CD8-positive, alpha-beta memory T cell (primary cell): ENCODE results near the gene CCDC97. TPM values are rescaled to one million over a fixed set of nuclear protein-coding genes. Genes with fewer than 3 reads are reported as not detected.

Experiments
- CTCF ChIA-PET: fragments of 350-600 bp; sonication (Branson Sonifier 250); formaldehyde crosslinking; loops from one replicate; lab custom pipeline; 2021; ENCODE audit warnings: antibody characterized with exemption; lab: Charles Lee
- POLR2A ChIA-PET: fragments of 350-600 bp; sonication (Branson Sonifier 250); formaldehyde crosslinking; loops from one replicate; lab custom pipeline; 2021; ENCODE audit warnings: antibody characterized with exemption; lab: Charles Lee
- DNase-seq, 5 donors: peaks; one replicate each; pipeline versions ENCODE4 v3.0.0 to v3.0.0-alpha.2; 2020 to 2022; ENCODE audit warnings: mixed read lengths in 1 of 5
- H3K27ac ChIP-seq: one replicate; pipeline ENCODE4 v1.7.0; 2013; ENCODE audit warnings: low read depth, mild to moderate bottlenecking, low read length, moderate library complexity
- H3K27me3 ChIP-seq: 2 replicates; pipeline ENCODE4 v1.7.0; 2013; ENCODE audit warnings: low read length, mild to moderate bottlenecking; ENCODE audit not compliant: insufficient read depth, poor library complexity, severe bottlenecking
- H3K36me3 ChIP-seq: 2 replicates; pipeline ENCODE4 v1.7.0; 2013; ENCODE audit warnings: mild to moderate bottlenecking, low read length, moderate library complexity; ENCODE audit not compliant: insufficient read depth
- H3K4me1 ChIP-seq: 2 replicates; pipeline ENCODE4 v1.7.0; 2013; ENCODE audit warnings: mild to moderate bottlenecking, low read length, moderate library complexity; ENCODE audit not compliant: insufficient read depth
- H3K4me3 ChIP-seq: 2 replicates; pipeline ENCODE4 v1.7.0; 2013; ENCODE audit warnings: mild to moderate bottlenecking, low read length
- H3K9me3 ChIP-seq: 2 replicates; pipeline ENCODE4 v1.7.0; 2013; ENCODE audit warnings: mild to moderate bottlenecking, low read length
- H3K27ac Mint-ChIP-seq, 8 donors: one replicate each; pipeline ENCODE4 v1.8.0; 2020 to 2021; ENCODE audit warnings: mixed read lengths in 8 of 8, mild to moderate bottlenecking in 6 of 8, inconsistent platforms in 3 of 8, moderate library complexity in 3 of 8
- H3K27me3 Mint-ChIP-seq, 2 donors: one replicate each; pipeline ENCODE4 v1.8.0; 2020 to 2021; ENCODE audit warnings: mixed read lengths in 2 of 2, mild to moderate bottlenecking in 1 of 2, moderate library complexity in 1 of 2
- H3K36me3 Mint-ChIP-seq, 3 donors: one replicate each; pipeline ENCODE4 v1.8.0; 2020 to 2021; ENCODE audit warnings: mixed read lengths in 3 of 3, inconsistent platforms in 1 of 3, mild to moderate bottlenecking in 1 of 3
- H3K4me1 Mint-ChIP-seq, 3 donors: one replicate each; pipeline ENCODE4 v1.8.0; 2020 to 2021; ENCODE audit warnings: mixed read lengths in 3 of 3, inconsistent platforms in 1 of 3, mild to moderate bottlenecking in 1 of 3
- H3K4me3 Mint-ChIP-seq, 7 donors: one replicate each; pipeline ENCODE4 v1.8.0; 2020 to 2021; ENCODE audit warnings: mixed read lengths in 7 of 7, mild to moderate bottlenecking in 6 of 7, moderate library complexity in 4 of 7, inconsistent platforms in 2 of 7
- H3K9me3 Mint-ChIP-seq, 5 donors: one replicate each; pipeline ENCODE4 v1.8.0; 2020 to 2022; ENCODE audit warnings: mixed read lengths in 5 of 5, mild to moderate bottlenecking in 3 of 5, moderate library complexity in 2 of 5, inconsistent platforms in 1 of 5
- polyA plus RNA-seq: library from polyadenylated mRNA; unstranded; fragments of 300-500 nt; fragmentation: Illumina TruSeq; gene quantifications from one replicate; pipeline ENCODE4 v1.2.3, GENCODE V29; 2021
- total RNA-seq, 2 experiments: library from RNA; stranded (reverse); gene quantifications; one replicate each; pipeline ENCODE4 v1.2.3, GENCODE V29; 2021

Gene CCDC97
- total and polyA plus RNA-seq, 3 experiments from 2014 or later, result 29.7 to 32.1 (median 31.7) TPM

DNA sequence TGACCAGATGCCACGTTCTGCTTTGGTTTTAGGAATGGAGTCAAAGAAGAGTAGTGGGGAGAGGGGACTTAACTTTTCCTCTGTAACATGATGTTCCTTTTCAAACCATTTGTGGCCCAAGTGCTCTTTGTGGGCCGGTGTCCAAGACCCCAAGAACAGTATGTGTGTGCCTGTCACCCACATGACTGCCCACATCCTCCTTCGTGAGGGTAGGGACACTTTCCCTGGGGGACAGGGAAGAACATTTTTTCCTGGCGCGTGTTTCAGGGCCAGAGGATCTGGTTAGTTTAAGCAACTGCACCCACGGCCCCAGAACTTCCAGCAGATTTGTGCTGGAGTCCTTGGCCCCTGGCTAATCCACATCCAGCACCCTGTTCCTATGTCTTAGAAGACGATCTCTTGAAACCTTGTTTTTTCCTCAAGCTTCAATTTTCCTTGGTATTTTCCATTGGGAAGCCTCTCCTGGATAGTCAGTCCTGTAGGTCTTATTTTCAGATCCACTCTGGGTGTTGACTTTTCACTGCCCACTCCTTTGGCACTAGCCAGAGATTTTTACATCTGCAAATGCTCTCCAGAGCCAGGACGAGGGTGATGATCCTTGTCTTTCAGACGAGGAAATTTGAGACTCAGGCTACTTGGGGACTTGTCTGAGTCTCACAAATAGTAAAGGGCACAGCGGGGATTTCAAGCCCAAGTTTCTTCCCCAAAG lies 10.8 kb upstream of the CCDC97 start:
- no peaks in the 10 kb centered on the region for H3K9me3 Mint-ChIP-seq
- H3K27me3 ChIP-seq, result no peaks in the 10 kb centered on the region
- peak overlapping the region; percentile 96 to 100 (median 98) for H3K27ac Mint-ChIP-seq
- H3K36me3 Mint-ChIP-seq, result peaks cover 18 to 97% (median 52%) of the 10 kb centered on the region in 3 donors
- H3K9me3 ChIP-seq, result no peaks in the 10 kb centered on the region
- H3K36me3 ChIP-seq, result peaks cover 51% of the 10 kb centered on the region
- H3K4me1 Mint-ChIP-seq, result peaks cover 86 to 100% (median 98%) of the 10 kb centered on the region in 3 donors
- no peak overlapping the region for H3K4me3 ChIP-seq
- peak overlapping the region; percentile 68 for H3K27ac ChIP-seq
- no peaks in the 10 kb centered on the region for H3K27me3 Mint-ChIP-seq
- H3K4me3 Mint-ChIP-seq, result peak overlapping the region; percentile 31 to 72 (median 66)
- peak in 1 of 5 donors; percentile 7 for DNase-seq
- peaks cover 85% of the 10 kb centered on the region for H3K4me1 ChIP-seq
- CTCF ChIA-PET, result interaction anchor here (1.3 to 4.0 kb wide), 3 partner anchors 9 to 95 kb away, joined by 4 to 24 read pairs (median 10); partner anchors contain the start of gene HNRNPUL1
- POLR2A ChIA-PET, result interaction anchor here (1.0 to 3.2 kb wide), 2 partner anchors 35 to 256 kb away, joined by 3 to 16 read pairs; partner anchors contain the start of gene HNRNPUL1

DNA sequence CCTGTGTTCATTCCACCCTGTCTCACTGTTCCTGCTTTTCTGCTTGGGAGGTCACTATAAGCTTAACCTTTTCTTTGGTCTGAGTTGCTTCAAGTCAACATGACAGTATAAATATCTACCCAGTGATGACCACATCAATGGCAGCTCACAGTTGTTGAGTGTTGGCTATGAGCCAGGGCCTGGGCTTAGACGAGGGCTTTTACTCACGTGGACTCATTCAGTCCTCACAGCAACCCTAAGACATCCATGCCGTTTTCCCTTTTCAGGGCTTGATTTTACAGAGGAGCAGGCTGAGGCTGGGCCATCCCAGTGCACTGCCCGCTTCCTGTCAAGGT lies 10.2 kb upstream of the CCDC97 start:
- peak in 4 of 5 donors; percentile 45 to 81 (median 61) for DNase-seq
- no peak overlapping the region for H3K27ac ChIP-seq
- no peak overlapping the region for H3K4me3 ChIP-seq
- Mint-ChIP-seq H3K4me3 (peak overlapping the region; percentile 31 to 72 (median 66)), H3K27me3 (no peaks in the 10 kb centered on the region), H3K9me3 (no peaks in the 10 kb centered on the region), H3K36me3 (peaks cover 15 to 97% (median 49%) of the 10 kb centered on the region in 3 donors), H3K27ac (peak overlapping the region; percentile 96 to 100 (median 98)), H3K4me1 (peaks cover 91 to 100% (median 99%) of the 10 kb centered on the region in 3 donors)
- POLR2A ChIA-PET, result interaction anchor here (1.0 to 3.2 kb wide), 2 partner anchors 36 to 255 kb away, joined by 3 to 16 read pairs; partner anchors contain the start of gene HNRNPUL1
- H3K36me3 ChIP-seq, result peaks cover 51% of the 10 kb centered on the region
- H3K9me3 ChIP-seq, result no peaks in the 10 kb centered on the region
- H3K27me3 ChIP-seq, result no peaks in the 10 kb centered on the region
- H3K4me1 ChIP-seq, result peaks cover 90% of the 10 kb centered on the region
- CTCF ChIA-PET, result interaction anchor here (1.3 to 4.0 kb wide), 3 partner anchors 8 to 96 kb away, joined by 4 to 24 read pairs (median 10); partner anchors contain the start of gene HNRNPUL1

DNA sequence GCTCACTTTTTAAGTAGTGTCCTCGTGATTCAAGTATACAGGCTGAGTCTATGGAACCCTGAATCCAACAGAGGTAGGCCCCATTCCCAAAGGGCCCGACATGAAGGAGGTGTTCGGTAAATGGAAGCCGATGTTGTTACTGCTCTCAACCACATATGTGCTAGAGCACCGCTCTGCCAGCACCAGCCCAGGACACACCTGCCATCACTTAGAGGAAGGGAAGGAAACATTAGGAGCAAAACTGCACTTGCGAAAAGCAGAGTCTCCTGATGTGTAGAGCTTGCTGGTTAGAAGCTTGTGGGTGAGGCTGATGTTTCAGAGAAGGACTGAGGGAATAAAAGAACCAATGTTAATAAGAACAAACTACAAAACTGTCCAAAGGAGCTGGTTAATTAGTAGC lies 9.4 kb upstream of the CCDC97 start:
- peak overlapping the region in 4 of 7 donors; percentile 12 to 60 (median 44) for H3K4me3 Mint-ChIP-seq
- H3K27me3 ChIP-seq, result no peaks in the 10 kb centered on the region
- CTCF ChIA-PET, result interaction anchor here (0.8 to 10.1 kb wide), 5 partner anchors 17 to 97 kb away, joined by 3 to 101 read pairs (median 54); partner anchors contain the start of genes HNRNPUL1 and TGFB1
- H3K4me1 Mint-ChIP-seq, result peaks cover 94 to 100% (median 100%) of the 10 kb centered on the region in 3 donors
- H3K36me3 ChIP-seq, result peaks cover 51% of the 10 kb centered on the region
- no peak for DNase-seq
- H3K36me3 Mint-ChIP-seq, result peaks cover 14 to 97% (median 41%) of the 10 kb centered on the region in 3 donors
- H3K9me3 Mint-ChIP-seq, result no peaks in the 10 kb centered on the region
- no peak overlapping the region for H3K4me3 ChIP-seq
- peaks cover 98% of the 10 kb centered on the region for H3K4me1 ChIP-seq
- H3K27ac Mint-ChIP-seq, result peak overlapping the region; percentile 17 to 100 (median 97)
- H3K9me3 ChIP-seq, result no peaks in the 10 kb centered on the region
- no peak overlapping the region for H3K27ac ChIP-seq
- POLR2A ChIA-PET, result interaction anchor here (0.5 kb wide), 1 partner anchor 31 kb away, joined by 5 read pairs; no protein-coding TSS in a partner anchor
- no peaks in the 10 kb centered on the region for H3K27me3 Mint-ChIP-seq

DNA sequence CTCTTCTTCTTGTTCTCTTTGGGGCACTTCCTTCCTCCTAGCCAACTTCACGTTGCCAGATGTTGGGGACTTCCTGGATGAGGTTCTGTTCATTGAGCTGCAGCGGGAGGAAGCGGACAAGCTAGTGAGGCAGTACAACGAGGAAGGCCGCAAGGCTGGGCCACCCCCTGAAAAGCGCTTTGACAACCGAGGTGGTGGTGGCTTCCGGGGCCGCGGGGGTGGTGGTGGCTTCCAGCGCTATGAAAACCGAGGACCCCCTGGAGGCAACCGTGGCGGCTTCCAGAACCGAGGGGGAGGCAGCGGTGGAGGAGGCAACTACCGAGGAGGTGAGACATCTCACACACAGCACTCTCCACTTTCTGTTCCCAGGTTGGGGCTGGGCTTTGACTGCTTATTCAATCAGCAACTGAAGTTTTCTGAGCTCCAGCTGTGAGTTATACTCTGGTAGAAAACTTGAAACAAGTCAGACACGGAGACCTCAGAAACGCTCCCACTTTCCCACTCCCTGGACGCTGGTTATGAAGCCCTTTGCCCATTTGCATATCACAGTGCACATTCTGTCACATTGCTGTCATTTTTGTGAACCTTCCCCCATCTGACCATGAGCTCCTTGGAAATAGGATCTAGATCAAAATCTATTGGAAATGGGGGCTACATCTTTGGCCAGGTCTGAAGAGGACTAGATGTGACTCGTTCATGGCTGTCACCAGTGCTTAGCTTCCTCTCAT lies 7.2 kb upstream of the CCDC97 start:
- Histone ChIP-seq H3K27me3 (no peaks in the 10 kb centered on the region), H3K9me3 (no peaks in the 10 kb centered on the region), H3K4me1 (peaks cover 100% of the 10 kb centered on the region), H3K36me3 (peaks cover 44% of the 10 kb centered on the region), H3K4me3 (peak overlapping the region; percentile 27), H3K27ac (peak overlapping the region; percentile 55)
- peaks cover 14 to 94% (median 33%) of the 10 kb centered on the region in 3 donors for H3K36me3 Mint-ChIP-seq
- POLR2A ChIA-PET, result interaction anchor here (0.6 to 10.2 kb wide), 6 partner anchors 10 to 49 kb away, joined by 4 to 128 read pairs (median 8); partner anchors contain the start of genes HNRNPUL1 and TGFB1
- no peaks in the 10 kb centered on the region for H3K9me3 Mint-ChIP-seq
- DNase-seq, result peak; percentile 67 to 84 (median 78)
- H3K27ac Mint-ChIP-seq, result peak overlapping the region; percentile 94 to 100 (median 98)
- CTCF ChIA-PET, result interaction anchor here (0.6 to 10.1 kb wide), 6 partner anchors 10 to 159 kb away, joined by 3 to 101 read pairs (median 29); partner anchors contain the start of genes HNRNPUL1 and TGFB1
- H3K27me3 Mint-ChIP-seq, result no peaks in the 10 kb centered on the region
- H3K4me3 Mint-ChIP-seq, result peak overlapping the region; percentile 32 to 93 (median 85)
- peaks cover 92 to 100% (median 100%) of the 10 kb centered on the region in 3 donors for H3K4me1 Mint-ChIP-seq

DNA sequence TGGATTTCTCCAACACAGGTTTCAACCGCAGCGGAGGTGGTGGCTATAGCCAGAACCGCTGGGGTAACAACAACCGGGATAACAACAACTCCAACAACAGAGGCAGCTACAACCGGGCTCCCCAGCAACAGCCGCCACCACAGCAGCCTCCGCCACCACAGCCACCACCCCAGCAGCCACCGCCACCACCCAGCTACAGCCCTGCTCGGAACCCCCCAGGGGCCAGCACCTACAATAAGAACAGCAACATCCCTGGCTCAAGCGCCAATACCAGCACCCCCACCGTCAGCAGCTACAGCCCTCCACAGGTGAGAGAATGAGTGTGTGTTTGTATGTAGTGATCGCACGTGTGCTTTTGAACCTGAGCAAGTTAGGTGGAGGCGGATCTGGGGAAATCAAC lies 6.0 kb upstream of the CCDC97 start:
- peaks cover 100% of the 10 kb centered on the region for H3K4me1 ChIP-seq
- Mint-ChIP-seq H3K36me3 (peaks cover 14 to 84% (median 29%) of the 10 kb centered on the region in 3 donors), H3K9me3 (no peaks in the 10 kb centered on the region), H3K4me1 (peaks cover 91 to 100% (median 100%) of the 10 kb centered on the region in 3 donors), H3K27me3 (no peaks in the 10 kb centered on the region), H3K27ac (peak overlapping the region; percentile 90 to 100 (median 98)), H3K4me3 (peak overlapping the region; percentile 32 to 93 (median 85))
- ChIA-PET CTCF (interaction anchor here (1.4 to 10.1 kb wide), 4 partner anchors 11 to 100 kb away, joined by 4 to 101 read pairs (median 68); partner anchors contain the start of genes HNRNPUL1 and TGFB1), POLR2A (interaction anchor here (1.1 to 10.2 kb wide), 6 partner anchors 11 to 60 kb away, joined by 4 to 128 read pairs (median 4); partner anchors contain the start of genes B9D2, HNRNPUL1 and TGFB1)
- H3K27me3 ChIP-seq, result no peaks in the 10 kb centered on the region
- peak in 2 of 5 donors; percentile 33 to 39 for DNase-seq
- peak overlapping the region; percentile 30 for H3K4me3 ChIP-seq
- H3K36me3 ChIP-seq, result peaks cover 36% of the 10 kb centered on the region
- H3K9me3 ChIP-seq, result no peaks in the 10 kb centered on the region
- no peak overlapping the region for H3K27ac ChIP-seq

DNA sequence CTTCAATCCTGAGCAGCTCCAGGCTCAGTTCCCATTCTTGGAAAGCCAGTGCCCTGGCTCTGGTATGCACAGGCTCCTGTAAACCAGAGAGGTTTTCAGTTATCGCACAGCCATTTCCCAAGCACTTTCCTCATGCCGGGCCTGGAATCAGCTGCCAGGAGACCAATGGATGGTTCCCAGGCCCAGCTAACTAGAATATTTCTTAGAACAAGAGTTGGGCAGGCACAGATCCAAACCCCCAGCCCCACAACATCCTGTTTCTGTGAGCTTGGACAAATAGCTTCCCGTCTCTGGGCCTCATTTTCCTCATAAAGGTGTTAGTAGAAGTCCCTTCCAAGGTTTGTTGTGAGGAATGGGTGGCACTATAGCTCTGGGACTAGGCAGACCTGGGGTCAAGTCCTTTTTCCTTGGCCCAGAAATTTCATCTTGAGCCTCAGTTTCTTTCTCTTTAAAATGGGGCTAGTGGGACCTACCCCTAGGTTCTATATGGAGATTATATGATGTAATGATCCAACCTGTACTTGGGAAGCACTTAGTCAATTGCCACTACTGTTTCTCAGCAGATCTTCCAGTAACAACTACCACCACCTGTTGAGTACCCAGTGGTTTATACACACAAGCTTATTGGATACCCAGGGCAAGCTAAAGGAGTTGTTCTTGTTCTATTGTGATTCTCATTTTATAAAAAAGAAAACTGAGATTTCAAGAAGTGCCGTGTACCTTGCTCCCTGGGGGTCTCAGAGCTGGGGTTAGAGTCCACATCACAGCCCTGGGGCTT lies 5.1 kb upstream of the CCDC97 start:
- Histone ChIP-seq H3K27me3 (no peaks in the 10 kb centered on the region), H3K27ac (no peak overlapping the region), H3K4me1 (peaks cover 99% of the 10 kb centered on the region), H3K4me3 (peak overlapping the region; percentile 30), H3K9me3 (no peaks in the 10 kb centered on the region), H3K36me3 (peaks cover 29% of the 10 kb centered on the region)
- Mint-ChIP-seq H3K4me3 (peak overlapping the region; percentile 32 to 93 (median 85)), H3K27ac (peak overlapping the region; percentile 90 to 100 (median 98)), H3K4me1 (peaks cover 87 to 99% (median 99%) of the 10 kb centered on the region in 3 donors), H3K27me3 (peaks cover 0 to 1% of the 10 kb centered on the region in 2 donors), H3K9me3 (no peaks in the 10 kb centered on the region), H3K36me3 (peaks cover 14 to 78% (median 25%) of the 10 kb centered on the region in 3 donors)
- ChIA-PET CTCF (interaction anchor here (9.0 to 10.1 kb wide), 3 partner anchors 41 to 101 kb away, joined by 54 to 101 read pairs (median 82); partner anchors contain the start of genes HNRNPUL1 and TGFB1), POLR2A (interaction anchor here (1.1 to 10.2 kb wide), 5 partner anchors 23 to 59 kb away, joined by 4 to 128 read pairs (median 4); partner anchors contain the start of genes B9D2, HNRNPUL1 and TGFB1)
- no peak for DNase-seq
